Mammary epithelial cell (primary cell): Measurements from ENCODE around the gene HDAC10.

Source experiments
- EZH2 ChIP-seq: IDR thresholded peaks from 2 replicates; pipeline ENCODE4 v1.6.1; 2012; ENCODE audit warnings: low read length, inconsistent platforms, borderline replicate concordance
- TF ChIP-seq, protein P1 (sequence below), 2 donors: IDR thresholded peaks in 1 of 2; conservative IDR thresholded peaks in 1 of 2; 2 replicates each; pipeline ENCODE4 v1.5.1; 2011 to 2012; ENCODE audit warnings: inconsistent platforms in 2 of 2, low read length in 2 of 2, mild to moderate bottlenecking in 2 of 2, control low read depth in 1 of 2, low read depth in 1 of 2; ENCODE audit not compliant: insufficient read depth in 1 of 2; ENCODE audit errors: extremely low read depth in 1 of 2

GRCh38 chr22:50205781-50206569, 45.1 kb downstream of the HDAC10 start:
- TF ChIP-seq, protein P1, sequence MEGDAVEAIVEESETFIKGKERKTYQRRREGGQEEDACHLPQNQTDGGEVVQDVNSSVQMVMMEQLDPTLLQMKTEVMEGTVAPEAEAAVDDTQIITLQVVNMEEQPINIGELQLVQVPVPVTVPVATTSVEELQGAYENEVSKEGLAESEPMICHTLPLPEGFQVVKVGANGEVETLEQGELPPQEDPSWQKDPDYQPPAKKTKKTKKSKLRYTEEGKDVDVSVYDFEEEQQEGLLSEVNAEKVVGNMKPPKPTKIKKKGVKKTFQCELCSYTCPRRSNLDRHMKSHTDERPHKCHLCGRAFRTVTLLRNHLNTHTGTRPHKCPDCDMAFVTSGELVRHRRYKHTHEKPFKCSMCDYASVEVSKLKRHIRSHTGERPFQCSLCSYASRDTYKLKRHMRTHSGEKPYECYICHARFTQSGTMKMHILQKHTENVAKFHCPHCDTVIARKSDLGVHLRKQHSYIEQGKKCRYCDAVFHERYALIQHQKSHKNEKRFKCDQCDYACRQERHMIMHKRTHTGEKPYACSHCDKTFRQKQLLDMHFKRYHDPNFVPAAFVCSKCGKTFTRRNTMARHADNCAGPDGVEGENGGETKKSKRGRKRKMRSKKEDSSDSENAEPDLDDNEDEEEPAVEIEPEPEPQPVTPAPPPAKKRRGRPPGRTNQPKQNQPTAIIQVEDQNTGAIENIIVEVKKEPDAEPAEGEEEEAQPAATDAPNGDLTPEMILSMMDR (conservative IDR thresholded peaks at IDR 0.05 in 1 of 2, IDR thresholded peaks at IDR 0.05 in 1 of 2; ENCODE audit: extremely low read depth in 1 of 2, insufficient read depth in 1 of 2, low read depth in 1 of 2, low read length in 2 of 2): no peak
- no peak for TF ChIP-seq EZH2
